GM12878 (cell line): ENCODE measurements around the gene MTIF3.

ENCODE experiments used
- BCL3 ChIP-seq: IDR thresholded peaks from 2 replicates; pipeline ENCODE4 v1.6.1; 2011; ENCODE audit warnings: borderline replicate concordance, low read depth, mild to moderate bottlenecking, moderate library complexity, low read length; ENCODE audit not compliant: insufficient read depth, poor library complexity, severe bottlenecking
- GABPA ChIP-seq: IDR thresholded peaks from 2 replicates; pipeline ENCODE4 v1.6.1; 2014; ENCODE audit warnings: antibody characterized with exemption, low read depth, mild to moderate bottlenecking, inconsistent platforms
- JUND ChIP-seq: IDR thresholded peaks from 2 replicates; pipeline ENCODE4 v1.6.1; 2012; ENCODE audit warnings: low read depth, mild to moderate bottlenecking, low read length, improper control_type of control experiment, moderate library complexity
- NFXL1 ChIP-seq: fragments of 450-650 bp; IDR thresholded peaks from 2 replicates; pipeline ENCODE4 v1.6.1; 2017; ENCODE audit warnings: antibody characterized with exemption, mild to moderate bottlenecking, borderline replicate concordance
- NRF1 ChIP-seq: conservative IDR thresholded peaks from 2 replicates; pipeline ENCODE4 v1.6.1; 2011; ENCODE audit warnings: mild to moderate bottlenecking, low read depth, low read length, improper control_type of control experiment
- POLR2A ChIP-seq: IDR thresholded peaks from 2 replicates; pipeline ENCODE4 v1.6.1; 2011; ENCODE audit warnings: low read depth, mild to moderate bottlenecking, low read length
- POLR2AphosphoS5 ChIP-seq: IDR thresholded peaks from 2 replicates; pipeline ENCODE4 v1.6.1; 2011; ENCODE audit warnings: mild to moderate bottlenecking, low read length, inconsistent platforms
- RBBP5 ChIP-seq: fragments of 200-600 bp; sonication (generic); conservative IDR thresholded peaks from 2 replicates; pipeline ENCODE4 v1.6.1; 2016
- RFX5 ChIP-seq: IDR thresholded peaks from 2 replicates; pipeline ENCODE4 v1.6.1; 2011; ENCODE audit warnings: low read depth, low read length, improper control_type of control experiment
- SP1 ChIP-seq: IDR thresholded peaks from one replicate; pipeline ENCODE4 v1.6.1; 2011; ENCODE audit warnings: low read depth, low read length
- YY1 ChIP-seq: IDR thresholded peaks from 2 replicates; pipeline ENCODE4 v1.6.1; 2011; ENCODE audit warnings: low read depth, mild to moderate bottlenecking, low read length
- TF ChIP-seq, protein P1 (sequence below), 3 experiments: IDR thresholded peaks in 2 of 3; conservative IDR thresholded peaks in 1 of 3; 2 replicates each; pipeline ENCODE4 v1.5.1; 2011; ENCODE audit warnings: low read depth in 3 of 3, low read length in 3 of 3, mild to moderate bottlenecking in 3 of 3, control low read depth in 2 of 3, moderate library complexity in 2 of 3, inconsistent platforms in 1 of 3, mixed read lengths in 1 of 3; ENCODE audit not compliant: control insufficient read depth in 2 of 3, insufficient read depth in 1 of 3; ENCODE audit errors: extremely low read depth in 1 of 3
- TF ChIP-seq, protein P2 (sequence below): IDR thresholded peaks from 2 replicates; pipeline ENCODE4 v1.6.1; 2012; ENCODE audit warnings: mild to moderate bottlenecking, low read depth, low read length

GRCh38 chr13:27389891-27390290 lies 60.5 kb downstream of the MTIF3 start:
- TF ChIP-seq POLR2AphosphoS5 (no peak), JUND (no peak), NRF1 (no peak), NFXL1 (no peak), YY1 (no peak), RBBP5 (no peak), POLR2A (no peak), GABPA (no peak), BCL3 (no peak), RFX5 (no peak), SP1 (no peak)
- TF ChIP-seq, protein P1, sequence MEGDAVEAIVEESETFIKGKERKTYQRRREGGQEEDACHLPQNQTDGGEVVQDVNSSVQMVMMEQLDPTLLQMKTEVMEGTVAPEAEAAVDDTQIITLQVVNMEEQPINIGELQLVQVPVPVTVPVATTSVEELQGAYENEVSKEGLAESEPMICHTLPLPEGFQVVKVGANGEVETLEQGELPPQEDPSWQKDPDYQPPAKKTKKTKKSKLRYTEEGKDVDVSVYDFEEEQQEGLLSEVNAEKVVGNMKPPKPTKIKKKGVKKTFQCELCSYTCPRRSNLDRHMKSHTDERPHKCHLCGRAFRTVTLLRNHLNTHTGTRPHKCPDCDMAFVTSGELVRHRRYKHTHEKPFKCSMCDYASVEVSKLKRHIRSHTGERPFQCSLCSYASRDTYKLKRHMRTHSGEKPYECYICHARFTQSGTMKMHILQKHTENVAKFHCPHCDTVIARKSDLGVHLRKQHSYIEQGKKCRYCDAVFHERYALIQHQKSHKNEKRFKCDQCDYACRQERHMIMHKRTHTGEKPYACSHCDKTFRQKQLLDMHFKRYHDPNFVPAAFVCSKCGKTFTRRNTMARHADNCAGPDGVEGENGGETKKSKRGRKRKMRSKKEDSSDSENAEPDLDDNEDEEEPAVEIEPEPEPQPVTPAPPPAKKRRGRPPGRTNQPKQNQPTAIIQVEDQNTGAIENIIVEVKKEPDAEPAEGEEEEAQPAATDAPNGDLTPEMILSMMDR (IDR thresholded peaks at IDR 0.05 in 2 of 3, conservative IDR thresholded peaks at IDR 0.05 in 1 of 3; ENCODE audit: control insufficient read depth in 2 of 3, extremely low read depth in 1 of 3, insufficient read depth in 1 of 3, low read depth in 3 of 3, low read length in 3 of 3), result no peak
- TF ChIP-seq, protein P2, sequence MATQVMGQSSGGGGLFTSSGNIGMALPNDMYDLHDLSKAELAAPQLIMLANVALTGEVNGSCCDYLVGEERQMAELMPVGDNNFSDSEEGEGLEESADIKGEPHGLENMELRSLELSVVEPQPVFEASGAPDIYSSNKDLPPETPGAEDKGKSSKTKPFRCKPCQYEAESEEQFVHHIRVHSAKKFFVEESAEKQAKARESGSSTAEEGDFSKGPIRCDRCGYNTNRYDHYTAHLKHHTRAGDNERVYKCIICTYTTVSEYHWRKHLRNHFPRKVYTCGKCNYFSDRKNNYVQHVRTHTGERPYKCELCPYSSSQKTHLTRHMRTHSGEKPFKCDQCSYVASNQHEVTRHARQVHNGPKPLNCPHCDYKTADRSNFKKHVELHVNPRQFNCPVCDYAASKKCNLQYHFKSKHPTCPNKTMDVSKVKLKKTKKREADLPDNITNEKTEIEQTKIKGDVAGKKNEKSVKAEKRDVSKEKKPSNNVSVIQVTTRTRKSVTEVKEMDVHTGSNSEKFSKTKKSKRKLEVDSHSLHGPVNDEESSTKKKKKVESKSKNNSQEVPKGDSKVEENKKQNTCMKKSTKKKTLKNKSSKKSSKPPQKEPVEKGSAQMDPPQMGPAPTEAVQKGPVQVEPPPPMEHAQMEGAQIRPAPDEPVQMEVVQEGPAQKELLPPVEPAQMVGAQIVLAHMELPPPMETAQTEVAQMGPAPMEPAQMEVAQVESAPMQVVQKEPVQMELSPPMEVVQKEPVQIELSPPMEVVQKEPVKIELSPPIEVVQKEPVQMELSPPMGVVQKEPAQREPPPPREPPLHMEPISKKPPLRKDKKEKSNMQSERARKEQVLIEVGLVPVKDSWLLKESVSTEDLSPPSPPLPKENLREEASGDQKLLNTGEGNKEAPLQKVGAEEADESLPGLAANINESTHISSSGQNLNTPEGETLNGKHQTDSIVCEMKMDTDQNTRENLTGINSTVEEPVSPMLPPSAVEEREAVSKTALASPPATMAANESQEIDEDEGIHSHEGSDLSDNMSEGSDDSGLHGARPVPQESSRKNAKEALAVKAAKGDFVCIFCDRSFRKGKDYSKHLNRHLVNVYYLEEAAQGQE, result no peak
